SK-N-SH (cell line): ENCODE measurements around the gene PCYT2.

ENCODE experiments used
- YY1 ChIP-seq: IDR thresholded peaks from 2 replicates; pipeline ENCODE4 v1.4.0; 2012; ENCODE audit warnings: low read depth, mild to moderate bottlenecking
- TF ChIP-seq, protein P1 (sequence below): fragments of 200-600 bp; sonication (generic); IDR thresholded peaks from 2 replicates; pipeline ENCODE4 v1.6.1; 2017; ENCODE audit warnings: antibody characterized with exemption, mild to moderate bottlenecking, moderate library complexity

DNA sequence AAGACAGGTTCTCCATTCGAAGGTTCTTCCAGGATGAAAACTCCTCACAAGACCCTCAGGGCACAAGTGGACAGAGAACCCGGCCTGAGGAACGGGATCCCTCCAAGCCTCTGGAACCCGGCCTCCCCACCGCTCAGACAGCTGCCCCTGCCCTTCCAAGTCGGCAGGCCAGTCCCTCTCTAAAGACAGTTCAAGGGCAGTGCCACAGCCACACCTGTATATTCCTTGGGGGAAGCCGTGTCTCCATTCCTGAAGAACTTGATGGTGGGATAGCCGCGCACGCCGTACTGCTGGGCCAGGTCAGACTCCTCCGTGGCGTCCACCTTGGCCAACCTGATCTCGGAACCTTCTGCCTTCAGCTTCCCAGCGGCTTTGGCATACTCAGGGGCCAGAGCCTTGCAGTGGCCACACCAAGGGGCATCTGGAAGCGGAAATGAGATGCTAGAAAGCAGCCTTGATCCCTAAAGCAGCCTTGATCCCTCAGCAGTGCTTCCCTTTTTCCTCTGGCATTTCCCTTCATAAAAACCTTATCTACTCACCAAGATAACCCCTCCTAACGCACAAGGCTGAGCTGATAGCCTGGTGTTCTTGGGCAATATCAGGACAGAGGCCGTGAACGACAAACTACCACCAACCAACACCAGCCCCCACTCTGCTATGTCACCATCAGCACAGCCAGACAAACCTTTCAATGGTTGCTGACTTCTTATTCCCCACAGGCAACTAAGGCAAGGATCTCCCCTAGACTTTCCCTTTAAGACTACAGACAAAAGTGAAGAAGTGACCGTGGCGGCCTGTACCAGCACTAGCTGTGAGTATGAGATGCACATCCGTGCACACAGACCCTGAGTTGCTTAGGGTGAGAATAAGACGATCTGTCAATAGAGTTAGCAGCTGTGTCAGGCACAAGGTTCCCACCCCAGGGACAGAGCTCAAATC is 52.0 kb downstream of the PCYT2 start:
- TF ChIP-seq, protein P1, sequence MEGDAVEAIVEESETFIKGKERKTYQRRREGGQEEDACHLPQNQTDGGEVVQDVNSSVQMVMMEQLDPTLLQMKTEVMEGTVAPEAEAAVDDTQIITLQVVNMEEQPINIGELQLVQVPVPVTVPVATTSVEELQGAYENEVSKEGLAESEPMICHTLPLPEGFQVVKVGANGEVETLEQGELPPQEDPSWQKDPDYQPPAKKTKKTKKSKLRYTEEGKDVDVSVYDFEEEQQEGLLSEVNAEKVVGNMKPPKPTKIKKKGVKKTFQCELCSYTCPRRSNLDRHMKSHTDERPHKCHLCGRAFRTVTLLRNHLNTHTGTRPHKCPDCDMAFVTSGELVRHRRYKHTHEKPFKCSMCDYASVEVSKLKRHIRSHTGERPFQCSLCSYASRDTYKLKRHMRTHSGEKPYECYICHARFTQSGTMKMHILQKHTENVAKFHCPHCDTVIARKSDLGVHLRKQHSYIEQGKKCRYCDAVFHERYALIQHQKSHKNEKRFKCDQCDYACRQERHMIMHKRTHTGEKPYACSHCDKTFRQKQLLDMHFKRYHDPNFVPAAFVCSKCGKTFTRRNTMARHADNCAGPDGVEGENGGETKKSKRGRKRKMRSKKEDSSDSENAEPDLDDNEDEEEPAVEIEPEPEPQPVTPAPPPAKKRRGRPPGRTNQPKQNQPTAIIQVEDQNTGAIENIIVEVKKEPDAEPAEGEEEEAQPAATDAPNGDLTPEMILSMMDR: no peak
- no peak for TF ChIP-seq YY1
